SK-N-SH treated with all-trans-retinoic acid at 6 μM for 48 hours (cell line): ENCODE measurements around the gene CCDC69.

Source experiments
- CSDC2 ChIP-seq: fragments of 250-450 bp; sonication (Bioruptor Pico); IDR thresholded peaks from 2 replicates; pipeline ENCODE4 v1.5.0; 2020; ENCODE audit warnings: mild to moderate bottlenecking, moderate library complexity
- ISL1 ChIP-seq: fragments of 250-450 bp; sonication (Bioruptor Pico); IDR thresholded peaks from 2 replicates; pipeline ENCODE4 v2.1.2; 2022; ENCODE audit warnings: mild to moderate bottlenecking, moderate library complexity
- OSR1 ChIP-seq: fragments of 250-450 bp; sonication (Bioruptor Pico); IDR thresholded peaks from 2 replicates; pipeline ENCODE4 v1.8.0; 2022; ENCODE audit warnings: moderate library complexity, mild to moderate bottlenecking, inconsistent platforms
- PATZ1 ChIP-seq: fragments of 250-450 bp; sonication (Bioruptor Pico); IDR thresholded peaks from 2 replicates; pipeline ENCODE4 v1.8.0; 2020; ENCODE audit warnings: mild to moderate bottlenecking, moderate library complexity, borderline replicate concordance
- POU6F1 ChIP-seq: fragments of 250-450 bp; sonication (Bioruptor Pico); IDR thresholded peaks from 2 replicates; pipeline ENCODE4 v1.8.0; 2021; ENCODE audit warnings: low read depth, mild to moderate bottlenecking, moderate library complexity, borderline replicate concordance
- ZFP3 ChIP-seq: fragments of 250-450 bp; sonication (Bioruptor Pico); IDR thresholded peaks from 2 replicates; pipeline ENCODE4 v1.5.0; 2020; ENCODE audit warnings: mild to moderate bottlenecking, moderate library complexity
- ZNF70 ChIP-seq: fragments of 450-650 bp; formaldehyde crosslinking; IDR thresholded peaks from 2 replicates; pipeline ENCODE4 v1.5.0; 2020; ENCODE audit warnings: mild to moderate bottlenecking, moderate library complexity

GRCh38 chr5:151134228-151134627 is 89.7 kb downstream of the CCDC69 start:
- no peak for TF ChIP-seq OSR1
- no peak for TF ChIP-seq ZFP3 (CRISPR knock-in tag)
- no peak for TF ChIP-seq ISL1 (CRISPR knock-in tag)
- no peak for TF ChIP-seq PATZ1
- TF ChIP-seq ZNF70 (CRISPR knock-in tag): no peak
- TF ChIP-seq POU6F1: no peak
- TF ChIP-seq CSDC2 (CRISPR knock-in tag): no peak
